ENCODE measurements around the gene SLC18A3. TPM values are rescaled to one million over a fixed set of nuclear protein-coding genes. Genes with fewer than 3 reads are reported as not detected.

Gene SLC18A3
- polyA plus RNA-seq, 6 donors from 2014 or later: not detected

GRCh38 chr10:49598986-49599385 lies 11.1 kb upstream of the SLC18A3 start:
- H3K36me3 Mint-ChIP-seq: no peaks in the 10 kb centered on the region

DNA sequence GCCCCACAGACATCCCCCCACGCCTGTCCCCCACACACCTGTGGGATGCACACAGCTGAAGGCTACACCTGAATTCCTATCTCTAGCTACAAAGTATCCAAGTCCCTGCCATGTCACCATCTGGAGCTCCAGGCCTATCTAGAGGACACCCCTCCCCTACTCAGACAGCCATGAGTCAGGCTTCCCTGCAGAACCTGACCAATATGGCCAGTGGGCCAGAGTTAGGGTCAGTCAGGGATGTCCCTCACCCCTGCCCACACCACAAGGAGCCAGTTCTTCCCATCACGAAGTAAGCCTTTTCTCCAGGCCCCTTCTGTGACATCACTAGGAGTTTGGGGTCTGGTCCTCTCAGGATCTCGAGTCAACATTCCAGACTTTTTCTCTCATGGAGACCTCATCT lies 10.6 kb upstream of the SLC18A3 start:
- peaks cover 31 to 73% (median 63%) of the 10 kb centered on the region in 3 donors for H3K27me3 Mint-ChIP-seq
- no peaks in the 10 kb centered on the region for H3K36me3 Mint-ChIP-seq
- DNase-seq: no peak
- no peak for ATAC-seq (ENCODE audit: low read depth in 2 of 2)
- no peaks in the 10 kb centered on the region for H3K4me1 Mint-ChIP-seq
- H3K9me3 Mint-ChIP-seq: peaks cover 0 to 3% (median 0%) of the 10 kb centered on the region in 7 donors
- H3K27ac Mint-ChIP-seq: no peak overlapping the region
- H3K4me3 Mint-ChIP-seq: no peak overlapping the region

More at GRCh38 chr10:49598986-49599385, 11.1 kb upstream of the SLC18A3 start:
- Mint-ChIP-seq H3K4me3 (no peak overlapping the region), H3K9me3 (peaks cover 0 to 3% (median 0%) of the 10 kb centered on the region in 7 donors), H3K27me3 (peaks cover 29 to 69% (median 59%) of the 10 kb centered on the region in 3 donors), H3K4me1 (no peaks in the 10 kb centered on the region), H3K27ac (no peak overlapping the region)
- no peak for DNase-seq
- no peak for ATAC-seq (ENCODE audit: low read depth in 2 of 2)

GRCh38 chr10:49600046-49600445 lies 10.1 kb upstream of the SLC18A3 start:
- Mint-ChIP-seq H3K4me1 (no peaks in the 10 kb centered on the region), H3K27me3 (peaks cover 31 to 78% (median 67%) of the 10 kb centered on the region in 3 donors), H3K36me3 (peaks cover 0 to 2% of the 10 kb centered on the region in 2 donors), H3K27ac (no peak overlapping the region), H3K4me3 (no peak overlapping the region), H3K9me3 (peaks cover 0 to 4% (median 2%) of the 10 kb centered on the region in 7 donors)
- DNase-seq (no peak), ATAC-seq (ENCODE audit: low read depth in 2 of 2) (no peak)

- H3K36me3 Mint-ChIP-seq: peaks cover 0 to 6% of the 10 kb centered on the region in 2 donors
- H3K4me3 Mint-ChIP-seq: no peak overlapping the region
- H3K4me1 Mint-ChIP-seq: no peaks in the 10 kb centered on the region
- H3K9me3 Mint-ChIP-seq: peaks cover 0 to 6% (median 3%) of the 10 kb centered on the region in 7 donors
- peaks cover 36 to 87% (median 75%) of the 10 kb centered on the region in 3 donors for H3K27me3 Mint-ChIP-seq
- ATAC-seq (ENCODE audit: low read depth in 2 of 2) (no peak), DNase-seq (no peak)
- no peak overlapping the region for H3K27ac Mint-ChIP-seq
Measured at GRCh38 chr10:49600781-49601400, 9.2 kb upstream of the SLC18A3 start.

DNA sequence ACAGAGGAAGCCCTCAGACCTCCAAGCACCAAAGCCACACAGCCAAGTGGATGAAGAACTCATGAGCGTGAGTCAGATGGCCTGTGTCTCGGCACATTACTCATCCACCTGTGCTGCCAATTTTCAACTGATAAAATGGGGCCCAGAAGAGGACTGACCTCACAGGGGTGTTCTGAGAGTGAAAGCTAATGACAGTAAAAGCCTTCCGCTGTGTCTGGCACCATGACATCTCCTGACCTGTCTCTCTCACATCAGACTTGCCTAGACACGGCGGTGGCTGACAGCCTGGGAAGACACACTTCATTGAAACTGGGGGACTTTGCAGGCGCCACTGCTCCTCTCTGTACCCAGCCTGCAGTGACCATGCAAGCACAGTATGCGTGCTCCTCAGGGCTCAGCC lies 8.3 kb upstream of the SLC18A3 start:
- DNase-seq (no peak), ATAC-seq (ENCODE audit: low read depth in 2 of 2) (no peak)
- Mint-ChIP-seq H3K4me3 (no peak overlapping the region), H3K27ac (peak overlapping the region in 1 of 6 donors; percentile 27), H3K9me3 (peaks cover 0 to 7% (median 3%) of the 10 kb centered on the region in 7 donors), H3K4me1 (peaks cover 1 to 6% (median 2%) of the 10 kb centered on the region in 3 donors), H3K36me3 (peaks cover 0 to 10% of the 10 kb centered on the region in 2 donors), H3K27me3 (peaks cover 43 to 88% (median 82%) of the 10 kb centered on the region in 3 donors)

DNA sequence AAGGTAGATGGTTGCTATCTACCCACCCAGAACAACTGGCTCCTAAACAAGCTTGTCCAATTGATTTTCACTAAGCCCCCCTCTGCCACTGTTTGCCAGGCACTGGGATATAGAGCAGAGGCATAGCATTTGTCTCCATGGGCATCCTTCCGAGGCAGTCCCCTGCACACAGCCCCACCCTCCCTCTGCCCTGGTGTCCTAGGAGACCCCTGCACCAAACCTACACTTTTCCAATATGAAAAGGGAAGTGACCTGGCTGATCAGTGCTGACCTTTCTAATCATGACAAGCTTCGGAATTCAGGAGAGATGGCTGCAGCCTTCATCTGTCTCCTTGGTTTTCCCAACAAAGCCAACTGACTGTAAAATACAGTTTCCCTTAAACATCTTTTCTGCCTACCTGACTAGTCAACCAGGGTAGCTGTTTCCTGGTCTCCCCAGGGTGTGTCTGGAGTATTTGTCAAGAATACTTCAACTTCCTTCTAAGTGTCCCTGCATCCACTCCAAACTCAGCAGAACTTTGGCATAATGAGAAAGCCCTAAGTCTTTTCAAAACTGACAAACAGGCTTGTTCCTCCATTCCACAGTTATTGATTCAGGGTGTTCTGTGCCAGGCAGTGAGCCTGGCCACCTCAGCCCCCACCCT lies 7.6 kb upstream of the SLC18A3 start:
- peak overlapping the region in 1 of 8 donors; percentile 54 for H3K4me3 Mint-ChIP-seq
- H3K27me3 Mint-ChIP-seq: peaks cover 49 to 88% (median 82%) of the 10 kb centered on the region in 3 donors
- H3K9me3 Mint-ChIP-seq: peaks cover 0 to 12% (median 3%) of the 10 kb centered on the region in 7 donors
- no peak overlapping the region for H3K27ac Mint-ChIP-seq
- peaks cover 0 to 14% of the 10 kb centered on the region in 2 donors for H3K36me3 Mint-ChIP-seq
- ATAC-seq (ENCODE audit: low read depth in 2 of 2): no peak
- H3K4me1 Mint-ChIP-seq: peaks cover 4 to 11% (median 7%) of the 10 kb centered on the region in 3 donors
- no peak for DNase-seq

DNA sequence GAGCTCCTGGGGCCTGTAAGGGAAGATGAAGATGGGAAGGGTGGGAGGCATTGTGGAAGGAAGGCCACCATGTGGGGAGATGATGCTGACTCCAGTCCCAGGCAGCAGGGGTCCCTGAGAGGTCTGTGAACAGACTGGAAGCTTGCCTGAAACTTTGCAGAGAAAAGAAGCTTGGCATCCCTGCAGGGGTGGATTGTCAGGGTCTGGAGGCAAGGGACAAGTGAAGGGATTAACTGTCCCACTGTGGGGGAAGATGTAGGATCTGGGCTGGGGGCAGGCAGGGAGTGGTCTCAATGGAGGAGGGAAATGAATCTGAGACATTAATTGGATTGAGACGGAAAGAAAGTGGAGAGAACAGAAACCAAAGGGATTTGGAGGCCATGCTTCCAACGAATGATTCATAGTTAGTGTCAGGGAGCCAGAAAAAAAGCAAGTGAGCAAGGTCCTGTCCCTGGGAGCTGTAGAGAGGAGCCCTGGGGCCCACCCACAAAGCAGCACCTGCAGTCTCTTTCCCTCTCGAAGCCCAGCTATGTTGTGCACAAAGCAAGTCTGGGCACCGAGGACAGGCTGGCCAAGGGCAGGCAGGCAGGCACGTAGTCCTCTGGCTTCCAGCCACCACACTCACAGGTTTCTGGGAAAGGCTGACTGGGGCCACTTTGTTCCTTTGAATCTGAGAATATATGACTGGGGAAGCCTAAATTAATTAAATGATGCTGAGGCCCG lies 4.7 kb upstream of the SLC18A3 start:
- H3K4me1 Mint-ChIP-seq: peaks cover 4 to 16% (median 7%) of the 10 kb centered on the region in 3 donors
- H3K27me3 Mint-ChIP-seq: peaks cover 60 to 90% (median 85%) of the 10 kb centered on the region in 3 donors
- H3K4me3 Mint-ChIP-seq: no peak overlapping the region
- DNase-seq (no peak), ATAC-seq (ENCODE audit: low read depth in 2 of 2) (no peak)
- no peak overlapping the region for H3K27ac Mint-ChIP-seq
- peaks cover 0 to 14% of the 10 kb centered on the region in 2 donors for H3K36me3 Mint-ChIP-seq
- peaks cover 0 to 13% (median 5%) of the 10 kb centered on the region in 7 donors for H3K9me3 Mint-ChIP-seq

DNA sequence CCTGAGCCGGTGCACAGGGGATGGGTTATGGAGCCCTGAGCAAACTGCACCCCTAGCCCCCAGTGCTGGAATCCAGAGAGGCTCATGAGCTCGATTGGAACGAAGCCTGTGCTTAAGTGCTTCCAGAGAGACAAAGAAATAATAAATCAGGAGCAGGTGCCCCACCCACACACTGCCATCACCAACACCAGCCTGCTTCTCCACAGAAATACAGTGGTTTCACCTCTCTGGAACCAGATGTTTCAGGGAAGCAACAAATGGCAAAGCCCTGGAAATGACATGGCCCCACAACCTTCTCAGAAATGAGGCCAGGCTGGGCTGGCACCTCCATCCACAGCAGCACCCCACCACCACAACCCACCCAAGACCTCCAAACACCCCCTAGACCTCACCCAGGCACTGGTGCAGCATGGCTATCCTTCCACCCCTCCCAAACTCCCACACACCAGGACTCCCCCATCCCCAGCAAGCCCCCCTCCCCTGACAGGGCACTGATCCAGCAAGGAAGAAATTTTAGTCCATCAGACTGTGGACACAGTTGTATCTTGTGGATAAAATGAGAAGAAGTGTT lies 4.1 kb upstream of the SLC18A3 start:
- Mint-ChIP-seq H3K36me3 (peaks cover 0 to 14% of the 10 kb centered on the region in 2 donors), H3K4me3 (peak overlapping the region in 1 of 8 donors; percentile 68), H3K4me1 (peaks cover 5 to 16% (median 7%) of the 10 kb centered on the region in 3 donors), H3K27ac (no peak overlapping the region), H3K9me3 (peaks cover 0 to 13% (median 5%) of the 10 kb centered on the region in 7 donors), H3K27me3 (peaks cover 54 to 84% (median 80%) of the 10 kb centered on the region in 3 donors)
- no peak for DNase-seq
- no peak for ATAC-seq (ENCODE audit: low read depth in 2 of 2)

- peaks cover 0 to 17% (median 5%) of the 10 kb centered on the region in 7 donors for H3K9me3 Mint-ChIP-seq
- DNase-seq (peak; percentile 40), ATAC-seq (ENCODE audit: low read depth in 2 of 2) (peak; percentile 48 to 56)
- no peak overlapping the region for H3K4me3 Mint-ChIP-seq
- H3K27me3 Mint-ChIP-seq: peaks cover 57 to 83% (median 82%) of the 10 kb centered on the region in 3 donors
- H3K27ac Mint-ChIP-seq: peak overlapping the region in 1 of 6 donors; percentile 32
- H3K4me1 Mint-ChIP-seq: peaks cover 8 to 23% (median 11%) of the 10 kb centered on the region in 3 donors
- peaks cover 0 to 22% of the 10 kb centered on the region in 2 donors for H3K36me3 Mint-ChIP-seq
Measured at GRCh38 chr10:49606981-49607535, 3.1 kb upstream of the SLC18A3 start.

GRCh38 chr10:49608166-49609005 lies 1.7 kb upstream of the SLC18A3 start:
- no peak for ATAC-seq (ENCODE audit: low read depth in 2 of 2)
- peaks cover 2 to 23% (median 9%) of the 10 kb centered on the region in 7 donors for H3K9me3 Mint-ChIP-seq
- DNase-seq: no peak
- peak overlapping the region in 2 of 8 donors; percentile 44 to 71 for H3K4me3 Mint-ChIP-seq
- H3K4me1 Mint-ChIP-seq: peaks cover 12 to 34% (median 15%) of the 10 kb centered on the region in 3 donors
- H3K27me3 Mint-ChIP-seq: peaks cover 60 to 84% (median 83%) of the 10 kb centered on the region in 3 donors
- H3K36me3 Mint-ChIP-seq: peaks cover 0 to 35% of the 10 kb centered on the region in 2 donors
- H3K27ac Mint-ChIP-seq: peak overlapping the region in 2 of 6 donors; percentile 15 to 95

DNA sequence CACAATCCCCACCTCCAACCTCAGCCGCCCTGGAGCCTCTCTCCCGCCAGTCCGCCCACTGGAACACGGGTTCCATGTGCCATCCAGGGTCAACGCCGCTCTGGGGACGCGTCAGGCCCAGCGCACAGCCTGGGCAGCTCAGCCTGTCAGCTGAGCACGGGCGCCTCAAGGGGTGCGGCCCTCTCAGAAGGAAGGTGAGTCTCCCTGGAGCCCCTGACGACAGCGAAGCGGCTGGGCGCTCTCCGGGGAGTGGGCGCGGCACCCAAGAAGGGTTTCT lies 1.2 kb upstream of the SLC18A3 start:
- Mint-ChIP-seq H3K27me3 (peaks cover 55 to 84% (median 83%) of the 10 kb centered on the region in 3 donors), H3K9me3 (peaks cover 2 to 25% (median 11%) of the 10 kb centered on the region in 7 donors), H3K27ac (peak overlapping the region in 1 of 6 donors; percentile 95), H3K36me3 (peaks cover 0 to 36% of the 10 kb centered on the region in 2 donors), H3K4me1 (peaks cover 18 to 39% (median 21%) of the 10 kb centered on the region in 3 donors), H3K4me3 (peak overlapping the region in 3 of 8 donors; percentile 23 to 73 (median 42))
- no peak for DNase-seq
- ATAC-seq (ENCODE audit: low read depth in 2 of 2): no peak

Data from naive B cell (primary cell).